ENCODE data around the gene CRYBB1.

The CRYBB1 gene

DNA sequence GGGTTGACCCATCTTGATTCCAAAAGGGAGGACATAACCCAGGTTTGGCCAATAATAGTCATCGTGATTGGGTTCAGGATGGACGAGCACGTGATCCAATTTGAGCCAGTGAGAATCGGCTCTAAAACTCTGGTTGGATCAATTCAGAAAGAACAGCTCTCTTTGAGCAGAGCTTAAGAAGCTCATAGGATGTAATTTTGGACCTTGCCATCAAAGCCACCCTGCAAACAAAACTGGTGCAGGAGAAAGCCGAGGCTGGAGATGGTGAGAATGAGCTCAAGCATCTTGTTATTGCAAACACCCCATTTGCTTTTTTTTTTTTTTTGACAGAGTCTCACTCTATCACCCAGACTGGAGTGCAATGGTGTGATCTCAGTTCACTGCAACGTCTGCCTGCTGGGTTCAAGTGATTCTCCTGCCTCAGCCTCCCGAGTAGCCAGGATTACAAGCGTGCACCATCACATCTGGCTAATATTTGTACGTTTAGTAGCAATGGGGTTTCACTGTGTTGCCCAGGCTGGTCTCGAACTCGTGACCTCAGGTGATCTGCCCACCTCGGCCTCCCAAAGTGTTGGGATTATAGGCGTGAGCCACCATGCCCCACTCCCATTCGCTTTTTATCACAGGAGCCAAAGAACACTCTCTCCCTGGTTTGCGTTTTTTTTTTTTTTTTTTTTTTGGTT is 25.7 kb upstream of the CRYBB1 start:
- H4K20me1 ChIP-seq (ENCODE audit: insufficient read depth, low read length) = no peaks in the 10 kb centered on the region
- H3K4me2 ChIP-seq (ENCODE audit: insufficient read depth, low read length) = peak overlapping the region; percentile 49
- H3K9ac ChIP-seq (ENCODE audit: low read depth, low read length) = peak overlapping the region; percentile 43
- no peaks in the 10 kb centered on the region for H3K9me3 ChIP-seq (ENCODE audit: insufficient read depth, low read length, severe bottlenecking)
- ATAC-seq (ENCODE audit: insufficient read depth, low read depth) = no peak
- no peaks in the 10 kb centered on the region for H3K27me3 ChIP-seq (ENCODE audit: insufficient read depth, low read length, poor library complexity)
- DNase-seq = no peak
- no peaks in the 10 kb centered on the region for H3K36me3 ChIP-seq (ENCODE audit: insufficient read depth, low read length)
- H2AFZ ChIP-seq (ENCODE audit: low read depth, low read length) = peak overlapping the region; percentile 82
- peaks cover 62% of the 10 kb centered on the region for H3K4me1 ChIP-seq (ENCODE audit: insufficient read depth, low read length)
- H3K79me2 ChIP-seq (ENCODE audit: insufficient read depth, low read length) = no peaks in the 10 kb centered on the region
- no peak overlapping the region for H3K4me3 ChIP-seq (ENCODE audit: low read depth in 1 of 2, low read length in 2 of 2)
- TF ChIP-seq, protein P1, sequence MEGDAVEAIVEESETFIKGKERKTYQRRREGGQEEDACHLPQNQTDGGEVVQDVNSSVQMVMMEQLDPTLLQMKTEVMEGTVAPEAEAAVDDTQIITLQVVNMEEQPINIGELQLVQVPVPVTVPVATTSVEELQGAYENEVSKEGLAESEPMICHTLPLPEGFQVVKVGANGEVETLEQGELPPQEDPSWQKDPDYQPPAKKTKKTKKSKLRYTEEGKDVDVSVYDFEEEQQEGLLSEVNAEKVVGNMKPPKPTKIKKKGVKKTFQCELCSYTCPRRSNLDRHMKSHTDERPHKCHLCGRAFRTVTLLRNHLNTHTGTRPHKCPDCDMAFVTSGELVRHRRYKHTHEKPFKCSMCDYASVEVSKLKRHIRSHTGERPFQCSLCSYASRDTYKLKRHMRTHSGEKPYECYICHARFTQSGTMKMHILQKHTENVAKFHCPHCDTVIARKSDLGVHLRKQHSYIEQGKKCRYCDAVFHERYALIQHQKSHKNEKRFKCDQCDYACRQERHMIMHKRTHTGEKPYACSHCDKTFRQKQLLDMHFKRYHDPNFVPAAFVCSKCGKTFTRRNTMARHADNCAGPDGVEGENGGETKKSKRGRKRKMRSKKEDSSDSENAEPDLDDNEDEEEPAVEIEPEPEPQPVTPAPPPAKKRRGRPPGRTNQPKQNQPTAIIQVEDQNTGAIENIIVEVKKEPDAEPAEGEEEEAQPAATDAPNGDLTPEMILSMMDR (IDR thresholded peaks at IDR 0.05; ENCODE audit: borderline replicate concordance, extremely low read depth, low read length, poor library complexity, severe bottlenecking) = no peak
- TF ChIP-seq EZH2 (IDR thresholded peaks at IDR 0.05; ENCODE audit: borderline replicate concordance, low read depth, low read length, severe bottlenecking) = no peak
- H3K27ac ChIP-seq (ENCODE audit: low read length) = peak overlapping the region; percentile 77

GRCh38 chr22:26642465-26643417 is 24.9 kb upstream of the CRYBB1 start:
- H3K27ac ChIP-seq (ENCODE audit: low read length) = peak overlapping the region; percentile 77
- H3K9ac ChIP-seq (ENCODE audit: low read depth, low read length) = peak overlapping the region; percentile 43
- ATAC-seq (ENCODE audit: insufficient read depth, low read depth) (peak; percentile 90), DNase-seq (peak; percentile 94)
- no peaks in the 10 kb centered on the region for H3K9me3 ChIP-seq (ENCODE audit: insufficient read depth, low read length, severe bottlenecking)
- H3K4me2 ChIP-seq (ENCODE audit: insufficient read depth, low read length) = peak overlapping the region; percentile 49
- peak overlapping the region; percentile 82 for H2AFZ ChIP-seq (ENCODE audit: low read depth, low read length)
- peaks cover 54% of the 10 kb centered on the region for H3K4me1 ChIP-seq (ENCODE audit: insufficient read depth, low read length)
- no peaks in the 10 kb centered on the region for H4K20me1 ChIP-seq (ENCODE audit: insufficient read depth, low read length)
- peak overlapping the region in 1 of 2 experiments; percentile 21; a peak in 1 of 4 replicates for H3K4me3 ChIP-seq (ENCODE audit: low read depth in 1 of 2, low read length in 2 of 2)
- no peaks in the 10 kb centered on the region for H3K36me3 ChIP-seq (ENCODE audit: insufficient read depth, low read length)
- no peaks in the 10 kb centered on the region for H3K27me3 ChIP-seq (ENCODE audit: insufficient read depth, low read length, poor library complexity)
- no peaks in the 10 kb centered on the region for H3K79me2 ChIP-seq (ENCODE audit: insufficient read depth, low read length)
- TF ChIP-seq, protein P1 (IDR thresholded peaks at IDR 0.05; ENCODE audit: borderline replicate concordance, extremely low read depth, low read length, poor library complexity, severe bottlenecking) = peak; percentile 63
- no peak for TF ChIP-seq EZH2 (IDR thresholded peaks at IDR 0.05; ENCODE audit: borderline replicate concordance, low read depth, low read length, severe bottlenecking)

GRCh38 chr22:26636296-26636695 is 18.5 kb upstream of the CRYBB1 start:
- Histone ChIP-seq H3K4me1 (ENCODE audit: insufficient read depth, low read length) (peaks cover 4% of the 10 kb centered on the region), H3K9ac (ENCODE audit: low read depth, low read length) (no peak overlapping the region), H3K27ac (ENCODE audit: low read length) (no peak overlapping the region), H3K9me3 (ENCODE audit: insufficient read depth, low read length, severe bottlenecking) (no peaks in the 10 kb centered on the region), H3K79me2 (ENCODE audit: insufficient read depth, low read length) (no peaks in the 10 kb centered on the region), H3K36me3 (ENCODE audit: insufficient read depth, low read length) (no peaks in the 10 kb centered on the region), H4K20me1 (ENCODE audit: insufficient read depth, low read length) (no peaks in the 10 kb centered on the region), H3K27me3 (ENCODE audit: insufficient read depth, low read length, poor library complexity) (no peaks in the 10 kb centered on the region), H2AFZ (ENCODE audit: low read depth, low read length) (no peak overlapping the region), H3K4me3 (ENCODE audit: low read depth in 1 of 2, low read length in 2 of 2) (no peak overlapping the region), H3K4me2 (ENCODE audit: insufficient read depth, low read length) (no peak overlapping the region)
- TF ChIP-seq EZH2 (IDR thresholded peaks at IDR 0.05; ENCODE audit: borderline replicate concordance, low read depth, low read length, severe bottlenecking) = no peak
- TF ChIP-seq, protein P1 (IDR thresholded peaks at IDR 0.05; ENCODE audit: borderline replicate concordance, extremely low read depth, low read length, poor library complexity, severe bottlenecking) = no peak
- ATAC-seq (ENCODE audit: insufficient read depth, low read depth) (no peak), DNase-seq (no peak)

Data from DND-41 (cell line).